ENCODE results near the gene BFSP2.

Gene BFSP2, protein sequence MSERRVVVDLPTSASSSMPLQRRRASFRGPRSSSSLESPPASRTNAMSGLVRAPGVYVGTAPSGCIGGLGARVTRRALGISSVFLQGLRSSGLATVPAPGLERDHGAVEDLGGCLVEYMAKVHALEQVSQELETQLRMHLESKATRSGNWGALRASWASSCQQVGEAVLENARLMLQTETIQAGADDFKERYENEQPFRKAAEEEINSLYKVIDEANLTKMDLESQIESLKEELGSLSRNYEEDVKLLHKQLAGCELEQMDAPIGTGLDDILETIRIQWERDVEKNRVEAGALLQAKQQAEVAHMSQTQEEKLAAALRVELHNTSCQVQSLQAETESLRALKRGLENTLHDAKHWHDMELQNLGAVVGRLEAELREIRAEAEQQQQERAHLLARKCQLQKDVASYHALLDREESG

DNA sequence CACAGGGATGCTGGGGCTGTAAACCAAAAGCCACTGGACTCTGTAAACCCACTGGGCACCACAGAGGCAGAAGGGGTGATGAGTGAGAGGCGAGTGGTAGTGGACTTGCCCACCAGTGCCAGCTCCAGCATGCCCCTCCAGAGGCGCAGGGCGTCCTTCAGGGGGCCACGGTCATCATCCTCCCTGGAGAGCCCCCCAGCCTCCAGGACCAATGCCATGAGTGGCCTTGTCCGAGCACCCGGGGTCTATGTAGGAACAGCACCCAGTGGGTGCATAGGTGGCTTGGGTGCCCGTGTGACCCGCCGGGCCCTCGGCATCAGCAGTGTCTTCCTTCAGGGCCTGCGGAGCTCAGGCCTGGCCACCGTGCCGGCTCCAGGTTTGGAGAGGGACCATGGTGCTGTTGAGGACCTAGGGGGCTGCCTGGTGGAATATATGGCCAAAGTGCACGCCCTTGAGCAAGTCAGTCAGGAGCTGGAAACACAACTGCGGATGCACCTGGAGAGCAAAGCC lies at the start of gene BFSP2:
Gene BFSP2, plus strand, starts transcription at position 51 of the 510 bp plus-strand sequence. Its CDS starts 28 bp downstream, at position 79.
- no peak for DNase-seq

DNA sequence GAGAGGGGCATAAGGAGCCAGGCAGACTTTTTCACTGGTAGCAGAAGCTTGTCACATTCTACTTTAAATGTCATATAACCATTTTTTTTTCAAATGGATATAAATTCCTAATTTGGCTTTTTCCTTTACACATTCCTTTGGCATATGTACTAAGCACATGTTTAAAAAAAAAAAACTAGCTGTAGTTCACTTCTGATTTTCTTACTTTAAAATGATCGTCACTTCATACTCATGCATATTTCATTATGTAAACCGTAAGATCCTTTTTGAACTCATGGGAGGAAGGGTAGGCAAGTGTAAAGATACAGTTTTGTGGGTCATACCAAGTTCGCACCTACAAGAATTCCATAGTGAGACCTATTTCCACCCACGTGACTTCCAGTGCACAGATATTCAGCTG lies 45.1 kb upstream of the BFSP2 start:
- DNase-seq, result no peak

DNA sequence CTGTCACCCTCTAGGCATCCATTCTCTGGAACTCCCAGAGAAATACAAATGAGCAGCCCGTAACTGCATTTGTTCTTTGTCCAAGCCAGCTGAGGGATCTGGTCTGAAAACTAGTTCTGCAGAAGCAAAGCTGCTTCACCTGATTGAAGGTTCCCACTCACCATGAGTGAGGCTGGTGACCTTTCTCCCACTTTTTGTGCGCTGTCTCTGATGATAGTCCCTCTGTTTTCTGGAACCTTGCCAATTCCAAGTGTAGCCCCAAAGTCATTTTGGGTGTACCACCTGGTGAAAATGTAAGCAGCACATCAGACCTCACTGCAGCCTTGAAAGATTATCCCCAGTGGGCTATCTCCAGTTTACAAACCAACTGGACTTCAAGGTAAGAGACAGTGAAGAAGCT lies 39.4 kb upstream of the BFSP2 start:
- no peak for DNase-seq

DNA sequence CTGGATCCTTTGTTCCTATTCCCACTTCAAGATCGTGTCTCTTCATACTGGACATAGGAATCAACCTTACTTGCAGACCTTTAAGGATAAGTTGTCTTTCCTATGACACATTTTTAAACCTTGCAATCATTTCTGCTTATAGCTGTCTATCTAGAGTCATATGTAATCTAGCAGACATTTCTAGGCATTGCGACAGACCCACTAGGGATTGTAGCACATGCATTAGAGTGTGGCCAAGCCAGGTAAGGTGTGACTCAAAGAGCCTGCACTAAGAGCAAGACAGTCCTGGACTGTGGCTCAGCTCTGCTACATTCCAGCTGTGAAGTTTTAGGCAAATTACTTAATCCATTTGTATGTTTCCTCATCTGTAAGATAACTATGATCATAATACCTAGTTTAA lies 38.8 kb upstream of the BFSP2 start:
- no peak for DNase-seq

DNA sequence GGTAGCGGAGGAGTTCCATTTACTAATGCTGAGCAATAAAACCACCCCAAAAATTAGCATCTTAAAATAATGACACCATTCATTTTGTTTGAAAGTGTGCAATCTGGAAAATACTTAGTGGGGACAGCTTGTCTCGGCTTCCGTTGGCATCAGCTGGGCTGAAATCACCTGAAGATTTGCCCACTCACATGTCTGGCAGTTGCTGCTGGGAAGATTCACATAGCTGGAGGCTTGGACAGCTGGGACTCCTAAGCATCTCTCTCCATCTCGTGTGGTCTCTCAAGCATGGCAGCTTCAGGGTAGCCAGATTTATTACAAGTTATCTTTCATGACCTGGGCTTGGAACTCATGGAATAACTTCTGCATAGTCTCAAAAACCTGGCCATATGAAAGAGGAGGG lies 38.4 kb upstream of the BFSP2 start:
- no peak for DNase-seq

DNA sequence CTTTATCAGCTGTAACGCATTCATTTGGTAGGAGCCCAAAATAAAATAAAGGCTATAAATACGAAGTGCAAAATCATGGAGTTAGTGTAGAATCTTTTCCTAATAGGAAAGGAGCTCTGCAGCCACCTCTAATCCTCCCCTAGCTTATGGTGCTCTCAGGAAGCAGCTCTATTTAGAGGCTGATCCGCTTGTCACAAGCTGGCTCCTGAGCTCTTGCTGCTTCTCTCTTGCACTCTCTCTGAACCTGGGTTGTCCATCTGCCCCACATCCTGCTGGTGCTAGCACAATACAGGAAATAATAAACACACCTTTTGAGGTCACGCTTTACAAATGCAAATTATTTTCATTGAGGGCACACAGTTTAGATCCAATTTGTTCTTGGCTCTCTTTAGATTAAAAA lies 37.3 kb upstream of the BFSP2 start:
- DNase-seq, result no peak

DNA sequence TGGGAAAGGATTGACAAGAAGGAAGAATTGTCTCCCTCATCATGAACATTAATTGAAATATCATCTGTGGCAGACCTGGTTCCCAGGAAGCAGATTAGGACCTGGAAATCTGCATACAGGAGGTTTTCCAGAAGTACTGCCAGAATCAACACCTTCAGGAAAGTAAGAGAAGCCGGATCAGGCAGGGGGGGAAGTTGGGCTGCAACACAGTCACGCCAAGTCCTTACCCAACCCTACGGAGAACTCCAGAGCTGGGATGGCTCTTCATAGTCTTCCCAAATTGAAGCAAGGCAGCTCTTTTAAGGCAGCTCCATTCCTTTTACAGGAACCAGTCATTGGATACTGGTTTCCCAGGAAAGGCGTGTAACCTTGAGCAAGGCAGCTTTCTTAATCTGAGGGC lies 35.2 kb upstream of the BFSP2 start:
- no peak for DNase-seq

DNA sequence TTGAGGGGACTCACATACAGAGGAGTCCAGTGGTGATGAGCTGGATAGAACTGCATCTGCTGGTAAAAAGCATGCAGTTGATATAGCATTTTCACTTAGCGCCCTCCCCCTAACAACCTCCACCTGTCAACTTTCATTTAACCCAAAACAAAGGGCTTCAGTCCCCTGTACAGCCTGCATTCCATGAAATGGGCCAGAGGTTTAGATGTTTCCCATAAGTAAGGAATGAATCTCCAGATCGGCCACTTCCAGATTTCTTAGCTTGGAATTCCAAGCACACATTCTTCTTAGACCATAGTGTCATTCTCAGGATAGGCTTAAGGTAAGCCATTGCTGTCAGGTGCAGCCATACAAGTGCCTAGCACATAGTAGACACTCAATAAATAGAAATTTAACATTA lies 32.9 kb upstream of the BFSP2 start:
- DNase-seq, result no peak

DNA sequence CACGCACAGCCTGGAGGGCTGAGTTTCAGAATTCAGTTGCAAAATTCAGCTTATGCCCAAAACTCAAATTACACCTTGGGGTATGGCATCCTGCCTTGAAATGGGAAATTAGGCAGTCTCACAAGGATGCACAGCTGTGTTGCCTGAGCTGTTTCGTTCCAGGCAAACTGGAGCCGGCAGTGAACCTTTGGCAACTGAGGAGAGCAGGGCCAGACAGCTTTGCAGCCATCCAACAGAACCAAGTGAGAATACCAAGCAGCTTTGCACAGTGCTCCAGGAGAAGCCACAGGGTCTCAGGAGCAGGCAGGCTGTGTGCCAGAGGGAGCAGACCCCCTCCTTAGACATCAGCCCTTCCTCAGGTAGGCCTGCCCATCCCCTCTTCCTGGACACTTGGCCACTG lies 32.5 kb upstream of the BFSP2 start:
- DNase-seq, result no peak

DNA sequence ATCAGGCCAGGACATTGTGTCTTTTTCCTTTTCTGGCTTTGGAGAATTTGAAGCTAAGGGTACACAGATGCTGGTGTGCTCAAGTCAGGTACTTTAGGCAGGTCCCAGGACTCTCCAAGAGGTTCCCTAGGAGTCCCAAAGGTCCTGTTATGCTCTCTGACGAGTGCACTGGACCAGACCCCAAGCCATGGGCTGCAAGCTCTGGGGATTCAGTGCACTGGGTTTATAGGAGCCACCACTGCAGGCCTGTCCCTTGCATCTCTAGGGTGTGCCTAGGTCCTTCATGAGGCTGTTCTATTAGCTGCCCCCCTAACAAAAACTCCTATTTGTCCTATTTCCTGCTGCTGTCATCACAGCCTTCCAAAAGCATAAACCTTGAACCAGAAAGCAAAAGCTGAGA lies 31.9 kb upstream of the BFSP2 start:
- DNase-seq, result no peak

DNA sequence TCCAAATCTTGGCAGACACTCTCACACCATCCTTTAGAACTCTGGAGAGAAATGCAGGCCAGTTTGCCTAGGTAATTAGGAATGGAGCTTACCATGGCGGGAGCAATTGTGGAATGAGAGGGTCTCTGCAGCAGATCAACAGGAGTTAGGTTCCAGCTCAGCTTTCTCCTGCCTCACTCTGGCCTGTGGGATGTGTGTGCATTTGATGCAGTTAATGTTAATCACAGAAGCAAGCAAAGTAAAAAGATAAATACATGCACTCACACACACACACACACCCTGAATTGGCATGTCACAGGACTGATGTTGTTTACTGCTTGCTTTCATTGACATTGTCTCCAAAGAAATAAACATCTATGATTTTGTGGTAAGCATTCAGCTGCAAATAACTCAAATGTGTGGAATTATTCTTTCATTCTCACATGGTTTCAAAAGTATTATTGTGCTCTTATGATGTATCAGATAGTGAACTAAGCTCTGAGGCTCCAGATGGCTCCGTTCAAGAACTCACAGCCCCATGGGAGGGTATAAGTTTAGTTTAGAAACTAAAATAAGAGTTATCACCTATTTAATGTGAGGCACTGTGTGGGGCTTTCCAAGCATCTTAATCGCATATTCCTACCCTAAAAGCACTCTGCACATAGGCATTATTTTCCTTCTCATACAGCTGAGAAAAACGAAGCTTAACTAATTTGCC lies 31.3 kb upstream of the BFSP2 start:
- no peak for DNase-seq

DNA sequence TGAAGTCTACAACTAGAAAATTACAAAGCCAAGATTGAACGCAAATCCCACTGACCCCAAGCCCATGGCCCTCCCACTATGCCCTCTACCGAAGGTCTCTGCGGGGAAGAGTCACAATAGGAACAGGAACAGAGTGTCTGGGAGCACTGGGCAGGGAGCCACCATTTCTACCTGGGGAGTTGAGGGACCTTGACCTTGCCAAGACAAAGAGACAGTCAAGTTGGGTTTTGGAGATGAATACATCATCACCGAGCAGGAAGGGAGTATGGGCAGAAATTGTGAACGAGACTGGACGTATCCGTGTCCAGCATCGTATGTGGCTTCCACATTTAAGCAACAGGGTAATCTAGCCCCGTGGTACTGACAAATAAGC lies 30.8 kb upstream of the BFSP2 start:
- no peak for DNase-seq

DNA sequence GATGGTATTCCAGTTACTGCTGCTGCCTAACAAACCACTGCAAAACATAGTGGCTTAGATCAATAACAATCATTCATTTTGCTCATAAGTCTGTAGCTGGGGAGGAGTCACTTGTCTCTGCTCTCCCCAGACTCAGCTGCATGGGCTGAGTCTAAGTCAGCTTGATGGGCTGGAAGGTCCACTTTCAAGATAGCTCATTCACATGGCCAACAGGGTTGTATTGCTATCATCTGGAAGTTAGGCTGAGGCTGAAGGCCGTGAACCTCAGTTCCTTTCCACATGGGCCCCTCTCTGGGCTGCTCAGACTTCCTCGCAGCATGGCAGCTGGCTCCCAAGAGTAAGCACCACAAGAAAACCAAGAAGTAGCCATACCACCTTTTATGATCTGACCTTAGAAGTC lies 28.7 kb upstream of the BFSP2 start:
- DNase-seq, result no peak

DNA sequence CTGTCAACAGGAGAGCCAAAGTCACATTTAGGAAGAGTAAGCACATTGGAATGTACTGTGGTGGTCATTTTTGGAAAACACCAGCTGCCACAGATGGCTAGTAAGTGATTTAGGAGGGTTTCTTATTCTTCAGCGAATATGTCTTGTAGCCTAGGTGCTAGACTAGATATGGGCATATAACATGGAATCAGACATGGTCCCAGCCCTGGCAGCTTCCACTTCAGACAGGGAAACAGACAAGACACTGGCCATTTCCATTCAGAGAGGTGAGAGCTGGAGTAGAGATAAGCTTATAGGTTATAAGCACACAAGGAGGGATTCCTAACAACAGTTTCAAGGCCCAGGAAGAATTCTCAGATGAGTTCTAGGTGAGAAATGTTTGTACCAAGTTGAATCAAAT lies 28.2 kb upstream of the BFSP2 start:
- DNase-seq, result no peak

DNA sequence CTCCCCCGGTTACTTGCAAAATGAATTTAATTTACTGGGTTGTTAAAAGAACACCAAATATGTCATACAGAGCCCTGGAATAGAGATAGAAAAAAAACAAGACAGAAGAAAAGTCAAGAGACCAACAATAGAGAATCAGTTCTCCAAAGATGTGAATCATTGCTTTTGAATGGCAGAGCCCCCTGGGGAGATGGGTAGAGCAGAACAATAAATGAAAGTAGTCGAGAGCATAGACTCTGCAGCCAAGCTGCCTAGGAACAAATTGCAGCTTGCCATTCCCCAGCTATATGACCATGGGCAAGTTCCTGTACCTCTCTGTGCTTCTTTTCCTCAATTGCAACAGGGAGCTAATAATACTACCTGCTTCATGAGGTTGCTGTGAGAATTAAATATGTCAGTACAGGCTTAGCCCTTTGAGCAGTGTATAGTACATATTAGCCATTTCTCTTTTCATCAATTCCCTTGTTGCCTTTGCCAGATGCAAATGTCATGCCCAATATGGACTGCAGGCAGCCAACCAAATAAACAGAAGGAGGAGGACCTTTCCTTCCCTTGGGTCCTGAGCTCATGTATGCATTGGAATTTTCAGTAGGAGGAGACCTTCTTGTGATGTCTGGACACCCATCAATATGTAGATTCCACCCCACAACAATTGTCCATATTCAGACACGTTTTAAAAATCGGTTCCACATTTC lies 25.0 kb upstream of the BFSP2 start:
- DNase-seq, result no peak

DNA sequence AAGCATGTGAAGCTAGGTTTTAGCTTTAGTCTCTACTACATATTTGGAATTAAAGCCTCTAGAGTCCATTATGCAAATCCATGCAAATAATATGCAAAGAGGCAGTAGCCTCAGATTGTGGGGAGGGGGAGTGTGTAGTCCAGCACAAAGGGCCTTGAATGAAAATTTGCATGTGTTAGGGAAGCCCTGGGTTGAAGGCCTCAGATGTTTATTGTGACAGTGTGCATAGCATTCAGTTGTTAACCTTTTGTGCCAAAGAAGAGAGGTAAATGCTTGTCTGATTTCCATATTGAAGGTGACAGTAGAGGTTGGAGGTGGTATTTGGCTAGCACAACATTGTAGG lies 24.5 kb upstream of the BFSP2 start:
- DNase-seq, result no peak

DNA sequence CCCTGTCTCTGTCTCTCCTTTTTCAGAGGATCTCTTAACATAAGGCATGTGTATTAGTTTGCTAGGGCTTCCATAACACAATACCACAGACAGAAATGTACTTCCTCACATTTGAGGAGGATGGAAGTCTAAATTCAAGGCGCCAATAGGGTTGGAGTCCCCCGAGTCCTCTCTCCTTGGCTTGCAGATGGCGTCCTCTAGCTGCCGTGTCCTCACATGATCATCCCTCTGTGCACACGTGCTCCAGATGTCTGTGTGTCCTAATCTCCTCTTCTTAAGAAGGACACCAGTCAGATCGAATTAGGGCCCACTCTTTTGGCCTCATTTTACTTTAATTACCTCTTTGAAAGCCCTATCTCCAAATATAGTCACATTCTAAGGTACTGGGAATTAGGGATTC lies 23.0 kb upstream of the BFSP2 start:
- DNase-seq, result peak; percentile 3 to 4

DNA sequence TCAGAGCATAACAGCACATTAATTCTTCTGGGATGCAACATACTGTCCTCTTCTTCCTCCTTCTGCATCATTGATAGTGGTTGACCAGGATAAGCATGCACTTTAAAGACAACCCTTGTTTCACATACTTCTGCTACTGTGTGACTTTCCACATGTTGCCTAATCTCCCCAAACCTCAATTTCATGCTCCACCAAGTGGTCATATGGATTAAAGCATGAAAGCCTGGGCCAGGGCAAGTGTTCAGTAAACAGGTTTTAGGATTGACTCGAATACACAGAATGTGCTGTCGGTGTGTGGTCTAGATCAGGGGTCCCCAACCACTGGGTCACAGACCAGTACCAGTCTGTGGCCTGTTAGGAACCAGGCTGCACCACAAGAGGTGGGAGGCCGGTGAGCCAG lies 22.5 kb upstream of the BFSP2 start:
- peak; percentile 53 to 71 for DNase-seq

DNA sequence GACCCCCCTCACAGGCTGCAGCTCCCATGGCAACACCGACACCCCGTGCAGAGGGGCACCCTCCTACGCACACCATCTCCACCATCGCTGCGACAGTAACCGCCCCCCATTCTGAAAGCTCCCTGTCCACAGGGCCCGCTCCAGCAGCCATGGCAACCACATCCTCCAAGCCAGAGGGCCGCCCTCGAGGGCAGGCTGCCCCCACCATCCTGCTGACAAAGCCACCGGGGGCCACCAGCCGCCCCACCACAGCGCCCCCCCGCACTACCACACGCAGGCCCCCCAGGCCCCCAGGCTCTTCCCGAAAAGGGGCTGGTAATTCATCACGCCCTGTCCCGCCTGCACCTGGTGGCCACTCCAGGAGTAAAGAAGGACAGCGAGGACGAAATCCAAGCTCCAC lies 19.9 kb upstream of the BFSP2 start:
- DNase-seq, result no peak

DNA sequence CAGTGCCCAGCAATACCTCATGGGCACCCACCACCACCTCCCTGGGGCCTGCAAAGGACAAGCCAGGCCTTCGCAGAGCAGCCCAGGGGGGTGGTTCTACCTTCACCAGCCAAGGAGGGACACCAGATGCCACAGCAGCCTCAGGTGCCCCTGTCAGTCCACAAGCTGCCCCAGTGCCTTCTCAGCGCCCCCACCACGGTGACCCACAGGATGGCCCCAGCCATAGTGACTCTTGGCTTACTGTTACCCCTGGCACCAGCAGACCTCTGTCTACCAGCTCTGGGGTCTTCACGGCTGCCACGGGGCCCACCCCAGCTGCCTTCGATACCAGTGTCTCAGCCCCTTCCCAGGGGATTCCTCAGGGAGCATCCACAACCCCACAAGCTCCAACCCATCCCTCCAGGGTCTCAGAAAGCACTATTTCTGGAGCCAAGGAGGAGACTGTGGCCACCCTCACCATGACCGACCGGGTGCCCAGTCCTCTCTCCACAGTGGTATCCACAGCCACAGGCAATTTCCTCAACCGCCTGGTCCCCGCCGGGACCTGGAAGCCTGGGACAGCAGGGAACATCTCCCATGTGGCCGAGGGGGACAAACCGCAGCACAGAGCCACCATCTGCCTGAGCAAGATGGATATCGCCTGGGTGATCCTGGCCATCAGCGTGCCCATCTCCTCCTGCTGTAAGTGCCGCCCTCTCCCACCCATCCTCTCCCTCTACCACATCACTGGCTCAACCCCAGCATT lies 19.2 kb upstream of the BFSP2 start:
- no peak for DNase-seq

DNA sequence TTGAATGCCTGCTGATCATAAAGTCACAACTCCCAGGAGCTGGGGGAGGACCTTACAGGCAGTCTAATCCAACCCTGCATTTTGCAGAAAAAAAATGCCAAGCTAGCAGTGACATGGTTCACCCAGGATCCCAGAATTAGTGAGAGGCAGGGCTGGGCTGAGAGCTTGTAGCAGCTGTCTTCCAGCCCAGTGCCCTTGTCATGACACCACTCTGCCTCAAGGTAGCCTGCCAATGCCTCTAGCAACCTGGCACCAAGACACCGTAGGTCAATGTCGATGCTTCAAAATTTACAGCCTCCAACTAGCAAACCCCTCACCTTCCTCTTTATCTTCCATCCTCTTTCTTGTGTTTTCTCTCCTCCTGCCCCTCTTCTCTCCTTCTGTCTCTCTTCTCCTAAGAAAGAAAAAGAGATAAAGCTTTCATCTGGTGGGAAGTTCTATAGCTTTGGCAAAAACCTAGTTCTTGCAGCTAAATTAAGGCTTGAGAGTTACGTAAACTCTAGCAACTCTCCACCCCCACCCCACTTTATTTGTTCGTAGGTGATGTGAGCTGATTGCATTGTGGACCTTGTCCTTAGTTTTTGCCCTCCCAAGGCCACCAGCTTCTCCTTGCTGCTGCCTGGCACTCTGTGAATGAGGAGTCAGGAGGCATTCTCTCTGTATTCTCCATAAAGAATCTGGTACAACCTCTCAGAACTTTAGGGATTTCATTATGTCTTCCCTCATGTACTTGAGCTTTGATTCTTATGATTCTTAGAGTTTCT lies 18.3 kb upstream of the BFSP2 start:
- DNase-seq, result no peak

DNA sequence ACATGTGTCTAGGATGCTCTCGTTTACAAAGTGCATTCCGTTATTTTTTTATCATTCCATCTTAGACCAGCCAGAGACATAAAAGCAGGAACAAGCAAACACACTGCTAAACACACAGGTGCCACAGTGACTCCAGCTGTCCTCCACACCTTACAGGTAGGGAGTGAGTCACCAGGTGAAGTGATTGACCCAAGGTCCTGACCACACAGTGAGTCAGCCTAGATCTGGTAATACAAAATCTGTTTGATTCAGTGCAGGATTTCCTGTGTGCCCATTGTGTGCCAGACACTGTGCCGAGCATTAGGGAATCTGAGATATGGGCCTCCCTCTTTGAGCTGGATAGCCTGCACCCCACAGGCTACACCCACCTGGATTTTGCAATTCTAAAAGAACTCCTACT lies 16.7 kb upstream of the BFSP2 start:
- DNase-seq, result no peak

DNA sequence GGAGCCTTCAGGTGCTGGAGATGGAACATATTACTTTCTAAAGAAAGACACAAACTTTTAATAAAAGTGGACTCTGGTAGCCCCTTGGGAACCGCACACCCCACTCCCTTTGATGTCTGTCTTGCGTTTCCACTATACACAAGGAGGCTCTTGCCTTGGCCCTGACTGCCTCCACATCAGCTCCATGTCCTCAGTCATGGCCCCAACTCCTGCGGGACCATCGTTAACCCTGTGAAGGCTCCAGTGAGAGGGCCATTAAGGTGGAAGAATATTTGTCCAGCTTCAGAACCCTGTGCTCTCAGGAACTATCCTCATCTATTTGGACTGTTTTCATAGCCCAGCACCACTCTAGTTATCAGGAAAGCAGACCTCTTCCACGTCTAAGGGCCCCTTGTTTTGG lies 16.1 kb upstream of the BFSP2 start:
- DNase-seq, result no peak
